Measurements from ENCODE around the gene AGMO.
"Not testable (repeated sequence)": the region's sequence is repeated elsewhere in the genome, so short reads cannot be mapped to it uniquely, and the experiment has no call there.

Gene AGMO

GRCh38 chr7:15326044-15326644 is 235.7 kb downstream of the AGMO start:
- DNase-seq (ENCODE audit: low read depth, low spot score) = no peak

GRCh38 chr7:15323550-15323949 is 238.3 kb downstream of the AGMO start:
- DNase-seq (ENCODE audit: low read depth, low spot score) = no peak

GRCh38 chr7:15317215-15317614 is 244.6 kb downstream of the AGMO start:
- no peak for DNase-seq (ENCODE audit: low read depth, low spot score)

GRCh38 chr7:15315678-15316077 is 246.1 kb downstream of the AGMO start:
- no peak for DNase-seq (ENCODE audit: low read depth, low spot score)

- DNase-seq (ENCODE audit: low read depth, low spot score) = no peak
Measured at GRCh38 chr7:15314922-15315321, 246.9 kb downstream of the AGMO start.

GRCh38 chr7:15313361-15313760 is 248.5 kb downstream of the AGMO start:
- no peak for DNase-seq (ENCODE audit: low read depth, low spot score)

GRCh38 chr7:15309872-15310271 is 251.9 kb downstream of the AGMO start:
- DNase-seq (ENCODE audit: low read depth, low spot score) = no peak

GRCh38 chr7:15308821-15309220 is 253.0 kb downstream of the AGMO start:
- no peak for DNase-seq (ENCODE audit: low read depth, low spot score)

GRCh38 chr7:15306296-15306695 is 255.5 kb downstream of the AGMO start:
- no peak for DNase-seq (ENCODE audit: low read depth, low spot score)

- no peak for DNase-seq (ENCODE audit: low read depth, low spot score)
Measured at GRCh38 chr7:15305002-15305600, 256.7 kb downstream of the AGMO start.

GRCh38 chr7:15303357-15303756 is 258.5 kb downstream of the AGMO start:
- no peak for DNase-seq (ENCODE audit: low read depth, low spot score)

- not testable (repeated sequence) for DNase-seq (ENCODE audit: low read depth, low spot score)
Measured at GRCh38 chr7:15300986-15301385, 260.8 kb downstream of the AGMO start.

GRCh38 chr7:15292138-15292537 is 269.7 kb downstream of the AGMO start:
- no peak for DNase-seq (ENCODE audit: low read depth, low spot score)

GRCh38 chr7:15291699-15292098 is 270.1 kb downstream of the AGMO start:
- DNase-seq (ENCODE audit: low read depth, low spot score) = no peak

- DNase-seq (ENCODE audit: low read depth, low spot score) = no peak
Measured at GRCh38 chr7:15288741-15289140, 273.1 kb downstream of the AGMO start.

GRCh38 chr7:15284396-15284795 is 277.4 kb downstream of the AGMO start:
- no peak for DNase-seq (ENCODE audit: low read depth, low spot score)

GRCh38 chr7:15280078-15280733 is 281.6 kb downstream of the AGMO start:
- DNase-seq (ENCODE audit: low read depth, low spot score) = no peak

GRCh38 chr7:15279640-15280039 is 282.2 kb downstream of the AGMO start:
- no peak for DNase-seq (ENCODE audit: low read depth, low spot score)

GRCh38 chr7:15257689-15258088 is 304.1 kb downstream of the AGMO start:
- DNase-seq (ENCODE audit: low read depth, low spot score) = no peak

- DNase-seq (ENCODE audit: low read depth, low spot score) = no peak
Measured at GRCh38 chr7:15252181-15252580, 309.6 kb downstream of the AGMO start.

- no peak for DNase-seq (ENCODE audit: low read depth, low spot score)
Measured at GRCh38 chr7:15248514-15248913, 313.3 kb downstream of the AGMO start.

GRCh38 chr7:15245831-15246230 is 316.0 kb downstream of the AGMO start:
- no peak for DNase-seq (ENCODE audit: low read depth, low spot score)

- DNase-seq (ENCODE audit: low read depth, low spot score) = no peak
Measured at GRCh38 chr7:15239801-15240200, 322.0 kb downstream of the AGMO start.
